AG10803 (cell line): ENCODE data around the gene B3GALT6.
"Not testable (repeated sequence)": the region's sequence is repeated elsewhere in the genome, so short reads cannot be mapped to it uniquely, and the experiment has no call there.

Experiments used
- DNase-seq: peaks from one replicate; pipeline ENCODE4 v3.0.0; 2010; ENCODE audit warnings: low read depth
- H3K4me3 ChIP-seq: 2 replicates; pipeline ENCODE4 v1.5.1; 2011; ENCODE audit warnings: mild to moderate bottlenecking, low read length, control low read depth
- CTCF ChIP-seq: conservative IDR thresholded peaks from 2 replicates; pipeline ENCODE4 v1.5.1; 2011; ENCODE audit warnings: mild to moderate bottlenecking, low read length, control low read depth, inconsistent platforms

Gene B3GALT6

GRCh38 chr1:1245178-1245816 lies 13.3 kb downstream of the B3GALT6 start:
- no peak for DNase-seq
- no peak for TF ChIP-seq CTCF

GRCh38 chr1:1245817-1246576 lies 14.0 kb downstream of the B3GALT6 start:
- H3K4me3 ChIP-seq, result no peak overlapping the region
- no peak for DNase-seq
- TF ChIP-seq CTCF, result no peak

More at GRCh38 chr1:1245178-1245816, 13.3 kb downstream of the B3GALT6 start:
- H3K4me3 ChIP-seq, result no peak overlapping the region

- DNase-seq, result no peak
- H3K4me3 ChIP-seq, result no peak within 1 kb of the TSS
- no peak for TF ChIP-seq CTCF
Observed at GRCh38 chr1:1246577-1247340, 14.7 kb downstream of the B3GALT6 start, which contains the start of gene C1QTNF12. C1QTNF12 (minus strand) TSS chr1:1246722; CDS start chr1:1246690, 32 bp downstream.

GRCh38 chr1:1247341-1247913 lies 15.4 kb downstream of the B3GALT6 start:
- no peak for DNase-seq
- H3K4me3 ChIP-seq, result no peak overlapping the region
- TF ChIP-seq CTCF, result no peak

- DNase-seq, H3K4me3 ChIP-seq: not testable (repeated sequence)
Observed at GRCh38 chr1:1248009-1248913, 16.2 kb downstream of the B3GALT6 start.

- no peak overlapping the region for H3K4me3 ChIP-seq
- no peak for TF ChIP-seq CTCF
Observed at GRCh38 chr1:1250786-1251284, 18.8 kb downstream of the B3GALT6 start.

More at GRCh38 chr1:1250786-1251284, 18.8 kb downstream of the B3GALT6 start:
- DNase-seq, result no peak
